Measurements from ENCODE around the gene SELE.

Gene SELE

GRCh38 chr1:169699707-169700106 is 34.2 kb downstream of the SELE start:
- H3K4me3 ChIP-seq (ENCODE audit: low read depth, low read length), result no peak overlapping the region

GRCh38 chr1:169698976-169699375 is 34.9 kb downstream of the SELE start:
- no peak for DNase-seq (ENCODE audit: low read depth)
- TF ChIP-seq CTCF (IDR thresholded peaks at IDR 0.05; ENCODE audit: low read depth, low read length, missing control alignments), result no peak
- in situ Hi-C loops (cut with HindIII; ENCODE audit: low sequenced_read_pairs), result no loop called here
- no peak overlapping the region for H3K4me3 ChIP-seq (ENCODE audit: low read depth, low read length)

More at GRCh38 chr1:169699707-169700106, 34.2 kb downstream of the SELE start:
- DNase-seq (ENCODE audit: low read depth), result no peak
- no peak for TF ChIP-seq CTCF (IDR thresholded peaks at IDR 0.05; ENCODE audit: low read depth, low read length, missing control alignments)
- in situ Hi-C loops (cut with HindIII; ENCODE audit: low sequenced_read_pairs), result no loop called here

- H3K4me3 ChIP-seq (ENCODE audit: low read depth, low read length), result no peak overlapping the region
- DNase-seq (ENCODE audit: low read depth), result no peak
- no peak for TF ChIP-seq CTCF (IDR thresholded peaks at IDR 0.05; ENCODE audit: low read depth, low read length, missing control alignments)
- in situ Hi-C loops (cut with HindIII; ENCODE audit: low sequenced_read_pairs), result no loop called here
Observed at GRCh38 chr1:169697755-169698154, 36.1 kb downstream of the SELE start.

- H3K4me3 ChIP-seq (ENCODE audit: low read depth, low read length), result no peak overlapping the region
- in situ Hi-C loops (cut with HindIII; ENCODE audit: low sequenced_read_pairs), result no loop called here
- TF ChIP-seq CTCF (IDR thresholded peaks at IDR 0.05; ENCODE audit: low read depth, low read length, missing control alignments), result no peak
- DNase-seq (ENCODE audit: low read depth), result no peak
Observed at GRCh38 chr1:169696273-169697100, 37.4 kb downstream of the SELE start.

GRCh38 chr1:169694304-169695075 is 39.4 kb downstream of the SELE start:
- H3K4me3 ChIP-seq (ENCODE audit: low read depth, low read length), result no peak overlapping the region
- in situ Hi-C loops (cut with HindIII; ENCODE audit: low sequenced_read_pairs), result no loop called here
- no peak for TF ChIP-seq CTCF (IDR thresholded peaks at IDR 0.05; ENCODE audit: low read depth, low read length, missing control alignments)
- DNase-seq (ENCODE audit: low read depth), result no peak

- DNase-seq (ENCODE audit: low read depth), result no peak
- no peak overlapping the region for H3K4me3 ChIP-seq (ENCODE audit: low read depth, low read length)
- TF ChIP-seq CTCF (IDR thresholded peaks at IDR 0.05; ENCODE audit: low read depth, low read length, missing control alignments), result no peak
- in situ Hi-C loops (cut with HindIII; ENCODE audit: low sequenced_read_pairs), result no loop called here
Observed at GRCh38 chr1:169692756-169693460, 41.0 kb downstream of the SELE start.

Data from astrocyte of the cerebellum (primary cell).